Gastroesophageal sphincter (tissue), 4 donors: ENCODE results near the gene FN1. TPM values are rescaled to one million over a fixed set of nuclear protein-coding genes. Genes with fewer than 3 reads are reported as not detected.

Experiments
- ATAC-seq: fragments of 150-250 bp; one replicate; pipeline ENCODE4 v1.9.1; 2016; ENCODE audit warnings: mild to moderate bottlenecking, moderate library complexity
- H3K27ac ChIP-seq, 4 donors: fragments of 200-600 bp; sonication (generic) in 3 of 4; 1 replicate in 3 of 4; 2 replicates in 1 of 4; pipeline ENCODE4 v1.5.1; 2016 to 2019
- H3K27me3 ChIP-seq: fragments of 200-600 bp; sonication (generic); one replicate; pipeline ENCODE4 v1.5.1; 2019
- H3K36me3 ChIP-seq, 2 donors: fragments of 200-600 bp; sonication (generic); one replicate each; pipeline ENCODE4 v1.5.1; 2019; ENCODE audit warnings: control low read depth in 1 of 2
- H3K4me1 ChIP-seq, 3 donors: fragments of 200-600 bp; sonication (generic); 1 replicate in 2 of 3; 2 replicates in 1 of 3; pipeline ENCODE4 v1.5.1; 2016 to 2019; ENCODE audit warnings: control low read depth in 2 of 3
- H3K4me3 ChIP-seq, 2 donors: fragments of 200-600 bp; sonication (generic); one replicate each; pipeline ENCODE4 v1.5.1; 2019; ENCODE audit warnings: mild to moderate bottlenecking in 1 of 2, moderate library complexity in 1 of 2
- H3K9me3 ChIP-seq, 3 donors: fragments of 200-600 bp; sonication (generic); one replicate each; pipeline ENCODE4 v1.5.1; 2017 to 2019; ENCODE audit warnings: control low read depth in 2 of 3
- CTCF ChIP-seq, 4 experiments: fragments of 200-600 bp in 2 of 4; fragments of 450-650 bp in 2 of 4; sonication (generic) in 1 of 4; IDR thresholded peaks; one replicate each; pipeline ENCODE4 v1.5.1; 2017 to 2019; ENCODE audit warnings: antibody characterized with exemption in 4 of 4, mild to moderate bottlenecking in 2 of 4, moderate library complexity in 2 of 4
- EP300 ChIP-seq: sonication (generic); formaldehyde crosslinking; IDR thresholded peaks from one replicate; pipeline ENCODE4 v1.6.1; 2017; ENCODE audit warnings: antibody characterized with exemption, mild to moderate bottlenecking
- POLR2A ChIP-seq, 2 donors: fragments of 450-650 bp; IDR thresholded peaks; one replicate each; pipeline ENCODE4 v1.6.1; 2017; ENCODE audit warnings: antibody characterized with exemption in 2 of 2, mild to moderate bottlenecking in 2 of 2, moderate library complexity in 1 of 2
- POLR2AphosphoS5 ChIP-seq: sonication (generic); formaldehyde crosslinking; IDR thresholded peaks from one replicate; pipeline ENCODE4 v1.6.1; 2017; ENCODE audit warnings: antibody characterized with exemption
- WGBS, 2 donors: methylation state at CpG; one replicate each; pipeline ENCODE4 v1.1.5; 2018; ENCODE audit warnings: low coverage in 1 of 2; 5-methylcytosine and 5-hydroxymethylcytosine counted together
- total RNA-seq, 4 donors: library from RNA; depleted of rRNA; stranded (reverse); fragments of >200 nt; gene quantifications; one replicate each; pipeline ENCODE4 v1.1.0, GENCODE V29; 2016

FN1 gene
- total RNA-seq, 4 donors from 2014 or later: 1,699 to 4,986 (median 1,920) TPM

- peaks cover 0 to 93% (median 13%) of the 10 kb centered on the region in 3 donors for H3K4me1 ChIP-seq
- no peaks in the 10 kb centered on the region for H3K9me3 ChIP-seq
- H3K27me3 ChIP-seq: no peaks in the 10 kb centered on the region
- ATAC-seq: no peak
- H3K36me3 ChIP-seq: peaks cover 13 to 96% of the 10 kb centered on the region in 2 donors
- H3K4me3 ChIP-seq: no peak overlapping the region
- TF ChIP-seq CTCF (IDR thresholded peaks at IDR 0.05): no peak
- no peak for TF ChIP-seq EP300
- TF ChIP-seq POLR2AphosphoS5: no peak
- TF ChIP-seq POLR2A (IDR thresholded peaks at IDR 0.05): no peak
- 49 to 51% methylated on average over 8 to 9 of the region's 10 CpGs for WGBS, 2 donors
- peak overlapping the region in 3 of 4 donors; percentile 49 to 76 (median 70) for H3K27ac ChIP-seq
Measured at GRCh38 chr2:215421859-215422461, 13.9 kb downstream of the FN1 start.

- H3K36me3 ChIP-seq: peaks cover 13 to 92% of the 10 kb centered on the region in 2 donors
- H3K4me1 ChIP-seq: peaks cover 0 to 97% (median 13%) of the 10 kb centered on the region in 3 donors
- H3K4me3 ChIP-seq: no peak overlapping the region
- TF ChIP-seq POLR2AphosphoS5 (no peak), EP300 (no peak), CTCF (IDR thresholded peaks at IDR 0.05) (no peak), POLR2A (IDR thresholded peaks at IDR 0.05) (no peak)
- no peaks in the 10 kb centered on the region for H3K9me3 ChIP-seq
- 40 to 46% methylated on average over 6 to 8 of the region's 8 CpGs for WGBS, 2 donors
- ATAC-seq: no peak
- H3K27me3 ChIP-seq: no peaks in the 10 kb centered on the region
- H3K27ac ChIP-seq: peak overlapping the region; percentile 32 to 76 (median 60)
Measured at GRCh38 chr2:215420471-215420935, 15.4 kb downstream of the FN1 start.

GRCh38 chr2:215419769-215420470 is 15.9 kb downstream of the FN1 start:
- TF ChIP-seq POLR2AphosphoS5 (no peak), CTCF (IDR thresholded peaks at IDR 0.05) (no peak), POLR2A (IDR thresholded peaks at IDR 0.05) (no peak), EP300 (no peak)
- no peak for ATAC-seq
- Histone ChIP-seq H3K36me3 (peaks cover 13 to 87% of the 10 kb centered on the region in 2 donors), H3K4me3 (no peak overlapping the region), H3K27ac (peak overlapping the region; percentile 32 to 76 (median 70)), H3K9me3 (no peaks in the 10 kb centered on the region), H3K4me1 (peaks cover 0 to 96% (median 15%) of the 10 kb centered on the region in 3 donors), H3K27me3 (no peaks in the 10 kb centered on the region)
- 42 to 68% methylated on average over 5 to 6 of the region's 7 CpGs for WGBS, 2 donors

- Histone ChIP-seq H3K27ac (peak overlapping the region; percentile 63 to 76 (median 69)), H3K4me1 (peaks cover 0 to 94% (median 19%) of the 10 kb centered on the region in 3 donors), H3K36me3 (peaks cover 13 to 87% of the 10 kb centered on the region in 2 donors), H3K27me3 (no peaks in the 10 kb centered on the region), H3K9me3 (no peaks in the 10 kb centered on the region), H3K4me3 (no peak overlapping the region)
- TF ChIP-seq POLR2A (IDR thresholded peaks at IDR 0.05): no peak
- no peak for TF ChIP-seq CTCF (IDR thresholded peaks at IDR 0.05)
- no peak for TF ChIP-seq POLR2AphosphoS5
- no peak for TF ChIP-seq EP300
- no peak for ATAC-seq
- WGBS, 2 donors: 25 to 38% methylated on average over 3 of the region's 3 CpGs
Measured at GRCh38 chr2:215419113-215419512, 16.8 kb downstream of the FN1 start.
